Measurements from ENCODE around the gene SPINK9.

DNA sequence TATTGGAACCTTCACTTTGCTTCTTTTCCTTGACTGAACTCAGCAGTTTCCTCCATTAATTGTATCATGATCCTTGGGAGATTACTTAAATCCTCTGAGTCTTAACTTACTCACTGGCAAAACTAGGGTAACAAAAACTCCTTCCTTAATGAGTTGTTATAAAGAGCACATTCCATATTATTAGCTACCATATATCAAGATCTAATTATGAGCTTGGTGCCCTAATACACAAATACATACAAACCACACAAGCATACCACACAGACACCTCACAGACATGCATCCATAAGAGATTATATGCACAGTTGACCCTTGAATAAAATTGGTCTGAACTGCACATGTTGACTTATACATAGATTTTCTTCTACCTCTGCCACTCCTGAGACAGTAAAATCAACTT, 25.6 kb upstream of the SPINK9 start:
- TF ChIP-seq ZNF423 (CRISPR knock-in tag; IDR thresholded peaks at IDR 0.05) (no peak), FOXJ3 (CRISPR knock-in tag; IDR thresholded peaks at IDR 0.05; ENCODE audit: borderline replicate concordance) (no peak), JUN (CRISPR knock-in tag; IDR thresholded peaks at IDR 0.05) (no peak), SP1 (CRISPR knock-in tag; conservative IDR thresholded peaks at IDR 0.05) (no peak), FOXP1 (CRISPR knock-in tag; IDR thresholded peaks at IDR 0.05; ENCODE audit: borderline replicate concordance) (no peak)
- TF ChIP-seq, protein P1, sequence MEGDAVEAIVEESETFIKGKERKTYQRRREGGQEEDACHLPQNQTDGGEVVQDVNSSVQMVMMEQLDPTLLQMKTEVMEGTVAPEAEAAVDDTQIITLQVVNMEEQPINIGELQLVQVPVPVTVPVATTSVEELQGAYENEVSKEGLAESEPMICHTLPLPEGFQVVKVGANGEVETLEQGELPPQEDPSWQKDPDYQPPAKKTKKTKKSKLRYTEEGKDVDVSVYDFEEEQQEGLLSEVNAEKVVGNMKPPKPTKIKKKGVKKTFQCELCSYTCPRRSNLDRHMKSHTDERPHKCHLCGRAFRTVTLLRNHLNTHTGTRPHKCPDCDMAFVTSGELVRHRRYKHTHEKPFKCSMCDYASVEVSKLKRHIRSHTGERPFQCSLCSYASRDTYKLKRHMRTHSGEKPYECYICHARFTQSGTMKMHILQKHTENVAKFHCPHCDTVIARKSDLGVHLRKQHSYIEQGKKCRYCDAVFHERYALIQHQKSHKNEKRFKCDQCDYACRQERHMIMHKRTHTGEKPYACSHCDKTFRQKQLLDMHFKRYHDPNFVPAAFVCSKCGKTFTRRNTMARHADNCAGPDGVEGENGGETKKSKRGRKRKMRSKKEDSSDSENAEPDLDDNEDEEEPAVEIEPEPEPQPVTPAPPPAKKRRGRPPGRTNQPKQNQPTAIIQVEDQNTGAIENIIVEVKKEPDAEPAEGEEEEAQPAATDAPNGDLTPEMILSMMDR (IDR thresholded peaks at IDR 0.05), result no peak
- TF ChIP-seq, protein P2, sequence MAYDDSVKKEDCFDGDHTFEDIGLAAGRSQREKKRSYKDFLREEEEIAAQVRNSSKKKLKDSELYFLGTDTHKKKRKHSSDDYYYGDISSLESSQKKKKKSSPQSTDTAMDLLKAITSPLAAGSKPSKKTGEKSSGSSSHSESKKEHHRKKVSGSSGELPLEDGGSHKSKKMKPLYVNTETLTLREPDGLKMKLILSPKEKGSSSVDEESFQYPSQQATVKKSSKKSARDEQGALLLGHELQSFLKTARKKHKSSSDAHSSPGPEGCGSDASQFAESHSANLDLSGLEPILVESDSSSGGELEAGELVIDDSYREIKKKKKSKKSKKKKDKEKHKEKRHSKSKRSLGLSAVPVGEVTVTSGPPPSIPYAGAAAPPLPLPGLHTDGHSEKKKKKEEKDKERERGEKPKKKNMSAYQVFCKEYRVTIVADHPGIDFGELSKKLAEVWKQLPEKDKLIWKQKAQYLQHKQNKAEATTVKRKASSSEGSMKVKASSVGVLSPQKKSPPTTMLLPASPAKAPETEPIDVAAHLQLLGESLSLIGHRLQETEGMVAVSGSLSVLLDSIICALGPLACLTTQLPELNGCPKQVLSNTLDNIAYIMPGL (CRISPR knock-in tag; IDR thresholded peaks at IDR 0.05), result no peak
- TF ChIP-seq, protein P3, sequence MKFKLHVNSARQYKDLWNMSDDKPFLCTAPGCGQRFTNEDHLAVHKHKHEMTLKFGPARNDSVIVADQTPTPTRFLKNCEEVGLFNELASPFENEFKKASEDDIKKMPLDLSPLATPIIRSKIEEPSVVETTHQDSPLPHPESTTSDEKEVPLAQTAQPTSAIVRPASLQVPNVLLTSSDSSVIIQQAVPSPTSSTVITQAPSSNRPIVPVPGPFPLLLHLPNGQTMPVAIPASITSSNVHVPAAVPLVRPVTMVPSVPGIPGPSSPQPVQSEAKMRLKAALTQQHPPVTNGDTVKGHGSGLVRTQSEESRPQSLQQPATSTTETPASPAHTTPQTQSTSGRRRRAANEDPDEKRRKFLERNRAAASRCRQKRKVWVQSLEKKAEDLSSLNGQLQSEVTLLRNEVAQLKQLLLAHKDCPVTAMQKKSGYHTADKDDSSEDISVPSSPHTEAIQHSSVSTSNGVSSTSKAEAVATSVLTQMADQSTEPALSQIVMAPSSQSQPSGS (CRISPR knock-in tag; IDR thresholded peaks at IDR 0.05; ENCODE audit: borderline replicate concordance, low read depth), result no peak
